Right kidney (tissue), 9 donors: ENCODE data around the gene VEGFA.

Experiments
- DNase-seq: peaks from one replicate; pipeline ENCODE4 v3.0.0-alpha.2; 2016
- long read RNA-seq, 8 donors: transcript quantifications; one replicate each; lab custom pipeline, GENCODE V29; 2026

The VEGFA gene
- long read RNA-seq, donor 1, transcript VEGFA-205 (7 exons, 3,535 nt), result minor isoform, 23 of 146 reads
- long read RNA-seq, donor 1, transcript VEGFA-211 (4 exons, 1,683 nt), result major isoform, 30 of 146 reads
- long read RNA-seq, donor 1, transcript VEGFA-216 (3 exons, 475 nt), result minor isoform, 24 of 146 reads
- long read RNA-seq, donor 1, transcript VEGFA-214 (4 exons, 551 nt), result minor isoform, 14 of 146 reads
- long read RNA-seq, donor 1, partial matches to known transcripts, result 5 of 146 reads
- long read RNA-seq, donor 1, other reads (novel, unspliced or antisense), result 21 of 146 reads
- long read RNA-seq, donor 2, full-length matches to known transcripts, result 36 of 36 reads
- long read RNA-seq, donor 2, partial matches to known transcripts, result 0 of 36 reads
- long read RNA-seq, donor 2, other reads (novel, unspliced or antisense), result 0 of 36 reads
- long read RNA-seq, donor 3, transcript VEGFA-211 (4 exons, 1,683 nt), result minor isoform, 15 of 59 reads
- long read RNA-seq, donor 3, transcript VEGFA-216 (3 exons, 475 nt), result minor isoform, 10 of 59 reads
- long read RNA-seq, donor 3, transcript VEGFA-227 (6 exons, 984 nt), result minor isoform, 6 of 59 reads
- long read RNA-seq, donor 3, transcript VEGFA-205 (7 exons, 3,535 nt), result major isoform, 16 of 59 reads
- long read RNA-seq, donor 3, partial matches to known transcripts, result 0 of 59 reads
- long read RNA-seq, donor 3, other reads (novel, unspliced or antisense), result 0 of 59 reads
- long read RNA-seq, donor 4, full-length matches to known transcripts, result 126 of 153 reads
- long read RNA-seq, donor 4, partial matches to known transcripts, result 14 of 153 reads
- long read RNA-seq, donor 4, other reads (novel, unspliced or antisense), result 13 of 153 reads
- long read RNA-seq, donor 5, full-length matches to known transcripts, result 83 of 96 reads
- long read RNA-seq, donor 5, partial matches to known transcripts, result 0 of 96 reads
- long read RNA-seq, donor 5, other reads (novel, unspliced or antisense), result 13 of 96 reads
- long read RNA-seq, donor 6, full-length matches to known transcripts, result 99 of 119 reads
- long read RNA-seq, donor 6, partial matches to known transcripts, result 15 of 119 reads
- long read RNA-seq, donor 6, other reads (novel, unspliced or antisense), result 5 of 119 reads
- long read RNA-seq, donor 7, transcript VEGFA-215 (3 exons, 2,746 nt), result minor isoform, 17 of 160 reads
- long read RNA-seq, donor 7, transcript VEGFA-205 (7 exons, 3,535 nt), result minor isoform, 19 of 160 reads
- long read RNA-seq, donor 7, transcript VEGFA-216 (3 exons, 475 nt), result minor isoform, 25 of 160 reads
- long read RNA-seq, donor 7, transcript VEGFA-211 (4 exons, 1,683 nt), result major isoform, 39 of 160 reads
- long read RNA-seq, donor 7, partial matches to known transcripts, result 13 of 160 reads
- long read RNA-seq, donor 7, other reads (novel, unspliced or antisense), result 0 of 160 reads
- long read RNA-seq, donor 8, transcript VEGFA-205 (7 exons, 3,535 nt), result major isoform, 14 of 74 reads
- long read RNA-seq, donor 8, transcript VEGFA-215 (3 exons, 2,746 nt), result minor isoform, 10 of 74 reads
- long read RNA-seq, donor 8, transcript VEGFA-211 (4 exons, 1,683 nt), result minor isoform, 13 of 74 reads
- long read RNA-seq, donor 8, transcript VEGFA-216 (3 exons, 475 nt), result minor isoform, 13 of 74 reads
- long read RNA-seq, donor 8, partial matches to known transcripts, result 0 of 74 reads
- long read RNA-seq, donor 8, other reads (novel, unspliced or antisense), result 0 of 74 reads

- DNase-seq, result peak; percentile 99
These were observed at the start of gene VEGFA for GRCh38 chr6:43769526-43770371. VEGFA (plus strand) TSS chr6:43770211.

DNA sequence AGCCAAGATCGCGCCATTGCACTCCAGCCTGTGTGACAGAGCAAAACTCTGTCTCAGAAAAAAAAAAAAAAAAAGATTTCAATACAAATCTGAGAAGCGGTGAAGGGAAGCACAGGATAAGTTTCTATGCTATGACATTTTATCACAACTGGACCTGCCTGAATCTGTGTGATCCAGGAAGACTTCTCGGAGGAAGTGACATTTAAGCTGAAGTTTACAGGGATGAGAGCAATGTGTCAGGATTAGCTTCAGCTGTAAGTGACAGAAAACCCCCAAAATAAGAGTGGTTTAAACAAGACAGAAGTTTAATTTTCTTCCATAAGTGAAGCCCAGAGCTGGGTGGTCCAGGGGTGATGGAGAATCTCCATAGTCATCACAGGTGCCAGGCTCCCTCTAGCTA, 49.0 kb upstream of the VEGFA start:
- no peak for DNase-seq

DNA sequence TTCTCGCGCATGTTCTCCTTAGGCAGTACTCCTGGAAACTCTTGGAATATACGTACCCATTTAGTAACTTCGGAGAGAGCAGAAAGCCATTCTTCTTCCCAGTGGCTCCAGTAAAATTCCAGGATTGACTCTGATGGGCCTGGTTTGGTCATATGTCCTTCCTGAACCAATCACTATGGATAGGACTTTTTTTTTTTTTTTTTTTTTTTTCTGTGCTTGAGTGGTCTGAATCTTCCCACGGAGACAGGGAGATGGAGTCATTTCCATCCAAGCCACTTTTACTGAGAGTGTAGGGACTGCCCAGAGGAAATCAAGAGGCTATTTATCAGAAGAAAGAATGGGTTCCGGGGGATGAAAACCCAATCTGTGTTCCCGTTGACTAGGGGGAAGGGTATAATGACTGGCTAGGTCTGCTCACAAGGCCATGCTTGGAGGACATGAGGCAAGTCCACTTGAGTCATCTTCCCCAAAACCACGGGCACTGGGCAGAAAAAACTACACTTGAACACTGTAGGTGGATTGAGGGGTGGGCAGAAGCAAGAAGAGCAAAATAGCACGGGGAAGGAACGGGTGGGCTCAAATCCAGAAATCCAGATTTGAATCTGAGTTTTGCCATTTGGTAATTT, 47.0 kb upstream of the VEGFA start:
- DNase-seq, result no peak

GRCh38 chr6:43723737-43724295, 46.2 kb upstream of the VEGFA start:
- peak; percentile 41 for DNase-seq

GRCh38 chr6:43724354-43724753, 45.7 kb upstream of the VEGFA start:
- DNase-seq, result no peak

GRCh38 chr6:43724914-43725642, 44.9 kb upstream of the VEGFA start:
- no peak for DNase-seq

- DNase-seq, result no peak
These were observed 44.1 kb upstream of the VEGFA start for GRCh38 chr6:43725643-43726580.

DNA sequence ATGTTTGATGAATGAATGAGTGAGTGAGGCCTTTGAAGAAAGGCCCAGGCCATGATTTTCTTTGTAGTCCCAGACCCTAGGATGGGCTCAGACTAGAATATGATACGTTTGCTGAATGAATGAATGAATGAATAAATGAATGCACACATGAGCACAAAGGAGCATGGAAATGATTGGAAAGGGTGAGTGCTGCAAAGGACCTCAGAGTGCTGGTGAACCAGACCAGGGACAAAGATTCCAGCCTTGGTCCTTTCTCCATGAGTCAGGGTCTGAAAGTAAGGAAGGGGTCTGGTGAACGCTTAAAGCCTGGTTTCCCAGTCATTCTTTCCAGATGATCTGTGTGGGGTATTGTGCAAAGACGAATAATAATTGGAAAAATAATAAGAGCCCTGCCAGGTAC, 42.4 kb upstream of the VEGFA start:
- DNase-seq, result no peak

GRCh38 chr6:43728586-43728985, 41.4 kb upstream of the VEGFA start:
- no peak for DNase-seq

DNA sequence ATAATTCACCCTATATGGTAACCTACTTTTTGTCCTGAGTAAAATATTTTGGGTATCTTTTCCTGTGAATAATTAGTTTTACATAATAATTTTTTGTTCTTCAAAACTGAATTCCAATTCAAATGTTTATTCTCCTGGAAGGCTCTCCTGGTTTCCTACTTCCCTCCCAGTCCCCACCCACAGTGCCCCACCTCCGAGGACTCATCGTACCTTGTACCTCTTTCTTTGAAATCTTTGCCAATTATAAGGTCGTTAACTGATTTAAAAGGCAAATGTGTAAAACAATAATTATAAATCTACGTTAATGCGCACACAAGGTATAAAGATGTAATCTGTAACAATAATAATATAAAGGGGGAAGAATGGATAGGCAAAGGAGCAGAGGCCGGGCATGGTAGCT, 40.5 kb upstream of the VEGFA start:
- DNase-seq, result no peak

- DNase-seq, result no peak
These were observed 39.4 kb upstream of the VEGFA start for GRCh38 chr6:43730634-43731033.

DNA sequence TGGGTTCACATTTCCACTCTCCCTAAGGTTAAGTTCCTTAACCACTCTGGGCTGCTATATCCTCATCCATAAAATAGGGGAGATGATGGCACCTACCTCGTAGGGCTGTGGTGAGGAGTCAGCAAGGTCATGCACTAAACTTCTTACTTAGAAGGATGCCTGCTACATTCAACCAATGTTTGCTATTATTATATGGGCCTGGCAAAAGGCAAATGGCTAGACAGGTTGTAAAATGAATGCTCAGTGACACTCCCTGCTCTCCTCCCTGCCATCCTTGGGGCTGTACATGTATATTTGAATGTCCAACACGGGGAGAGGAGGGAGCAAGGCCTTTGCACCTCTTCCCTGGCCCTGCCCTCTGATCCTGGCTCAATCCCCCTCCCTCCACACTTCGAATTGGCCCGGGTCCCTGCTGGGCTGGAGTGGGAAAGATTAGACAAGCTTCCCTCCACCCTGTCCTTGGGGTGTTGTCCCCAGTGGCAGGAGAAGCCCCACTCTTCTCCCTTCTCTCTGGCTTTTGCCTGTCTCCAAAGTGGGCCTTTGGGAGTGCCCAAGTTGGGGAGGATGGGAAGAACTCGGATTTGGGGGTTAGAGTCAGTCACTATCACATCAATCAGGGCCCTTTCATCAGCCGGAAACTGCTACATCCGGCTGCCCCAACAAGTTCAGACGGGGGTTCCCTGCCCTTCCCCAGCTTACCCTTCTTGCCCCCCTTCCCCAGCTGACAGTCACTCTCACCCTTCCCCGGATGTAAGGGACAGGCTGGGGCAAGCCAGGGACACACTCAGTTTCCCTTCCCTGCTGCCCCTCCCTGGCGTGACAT, 36.3 kb upstream of the VEGFA start:
- no peak for DNase-seq

GRCh38 chr6:43734294-43734665, 35.7 kb upstream of the VEGFA start:
- DNase-seq, result no peak

- peak; percentile 0 for DNase-seq
These were observed 34.3 kb upstream of the VEGFA start for GRCh38 chr6:43735642-43736199.

- peak; percentile 1 for DNase-seq
These were observed 33.7 kb upstream of the VEGFA start for GRCh38 chr6:43736211-43736786.

DNA sequence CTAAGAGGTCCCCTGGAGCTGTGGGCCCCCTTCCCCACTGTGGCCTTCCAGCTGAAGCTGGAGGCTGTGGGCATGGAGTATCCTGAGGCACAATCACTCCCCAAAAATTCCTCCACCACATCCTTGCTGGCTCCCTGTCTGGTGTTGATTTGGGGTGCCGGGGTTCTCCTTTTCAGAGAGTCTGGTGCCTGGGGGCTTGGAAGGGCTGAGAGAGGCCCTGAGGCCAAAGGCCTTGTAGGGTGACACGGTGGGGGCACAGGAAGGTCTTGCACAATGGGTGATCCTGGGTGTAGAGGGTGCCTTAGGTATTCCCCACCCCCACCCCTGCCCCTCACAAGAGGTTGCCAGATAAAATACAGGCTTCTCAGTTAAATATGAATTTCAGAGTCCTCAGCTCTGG, 33.2 kb upstream of the VEGFA start:
- DNase-seq, result no peak
